H9 (cell line): ENCODE data around the gene ADSS1. TPM values are rescaled to one million over a fixed set of nuclear protein-coding genes. Genes with fewer than 3 reads are reported as not detected.

Source experiments
- DNase-seq: peaks from one replicate; pipeline ENCODE4 v3.0.0-alpha.2; 2017
- H2AFZ ChIP-seq: one replicate; pipeline ENCODE4 v1.6.1; 2013; ENCODE audit warnings: mild to moderate bottlenecking, low read length, control low read depth, moderate library complexity
- H2AK5ac ChIP-seq: 2 replicates; pipeline ENCODE4 v1.6.1; 2013; ENCODE audit warnings: low read length, control low read depth, mixed read lengths; ENCODE audit not compliant: insufficient read length
- H2BK120ac ChIP-seq: one replicate; pipeline ENCODE4 v1.6.1; 2013; ENCODE audit warnings: low read depth, mild to moderate bottlenecking, low read length, control low read depth, inconsistent platforms; ENCODE audit not compliant: poor library complexity, severe bottlenecking
- H2BK12ac ChIP-seq: 2 replicates; pipeline ENCODE4 v1.6.1; 2013; ENCODE audit warnings: low read length, control low read depth, mixed read lengths, low read depth; ENCODE audit not compliant: insufficient read length
- H2BK15ac ChIP-seq: 2 replicates; pipeline ENCODE4 v1.6.1; 2013; ENCODE audit warnings: low read depth, low read length, control low read depth
- H2BK20ac ChIP-seq: one replicate; pipeline ENCODE4 v1.6.1; 2013; ENCODE audit warnings: low read depth, mild to moderate bottlenecking, low read length, control low read depth, inconsistent platforms; ENCODE audit not compliant: poor library complexity, severe bottlenecking
- H2BK5ac ChIP-seq: 2 replicates; pipeline ENCODE4 v1.6.1; 2013; ENCODE audit warnings: low read length, control low read depth, mixed read lengths; ENCODE audit not compliant: insufficient read length
- H3K14ac ChIP-seq: 2 replicates; pipeline ENCODE4 v1.6.1; 2013; ENCODE audit warnings: low read length, control low read depth; ENCODE audit not compliant: insufficient read depth
- H3K18ac ChIP-seq: 2 replicates; pipeline ENCODE4 v1.6.1; 2013; ENCODE audit warnings: low read depth, mild to moderate bottlenecking, mixed read lengths, low read length, control low read depth; ENCODE audit not compliant: insufficient read length
- H3K23ac ChIP-seq: 2 replicates; pipeline ENCODE4 v1.6.1; 2013; ENCODE audit warnings: low read length, control low read depth, mixed read lengths, low read depth; ENCODE audit not compliant: insufficient read length
- H3K23me2 ChIP-seq: 2 replicates; pipeline ENCODE4 v1.6.1; 2013; ENCODE audit warnings: low read depth, mild to moderate bottlenecking, mixed read lengths, low read length, control low read depth; ENCODE audit not compliant: insufficient read length, poor library complexity, severe bottlenecking
- H3K27ac ChIP-seq: 2 replicates; pipeline ENCODE4 v1.5.1; 2013; ENCODE audit warnings: low read length, control low read depth, mixed read lengths, low read depth; ENCODE audit not compliant: insufficient read length
- H3K27me3 ChIP-seq: 2 replicates; pipeline ENCODE4 v1.6.1; 2013; ENCODE audit warnings: low read length, control low read depth, inconsistent platforms; ENCODE audit not compliant: insufficient read depth
- H3K4ac ChIP-seq: 2 replicates; pipeline ENCODE4 v1.6.1; 2013; ENCODE audit warnings: low read depth, mild to moderate bottlenecking, control low read depth, inconsistent platforms, low read length, moderate library complexity
- H3K4me1 ChIP-seq: 2 replicates; pipeline ENCODE4 v1.6.1; 2013; ENCODE audit warnings: low read length, control low read depth, inconsistent platforms; ENCODE audit not compliant: insufficient read depth
- H3K4me2 ChIP-seq: 2 replicates; pipeline ENCODE4 v1.6.1; 2013; ENCODE audit warnings: low read length, control low read depth, mixed read lengths; ENCODE audit not compliant: insufficient read length, insufficient read depth
- H3K56ac ChIP-seq: 2 replicates; pipeline ENCODE4 v1.6.1; 2013; ENCODE audit warnings: low read depth, mild to moderate bottlenecking, mixed read lengths, low read length, control low read depth; ENCODE audit not compliant: insufficient read length
- H3K79me1 ChIP-seq: 2 replicates; pipeline ENCODE4 v1.6.1; 2013; ENCODE audit warnings: low read depth, mild to moderate bottlenecking, moderate library complexity, low read length, control low read depth, inconsistent platforms; ENCODE audit not compliant: insufficient read depth, poor library complexity, severe bottlenecking
- H3K79me2 ChIP-seq: 2 replicates; pipeline ENCODE4 v1.6.1; 2013; ENCODE audit warnings: low read length, control low read depth, inconsistent platforms; ENCODE audit not compliant: insufficient read depth
- H3K9ac ChIP-seq: 2 replicates; pipeline ENCODE4 v1.6.1; 2013; ENCODE audit warnings: low read length, control low read depth, mixed read lengths; ENCODE audit not compliant: insufficient read length; ENCODE audit errors: extremely low read depth
- H3K9me3 ChIP-seq: one replicate; pipeline ENCODE4 v1.6.1; 2013; ENCODE audit warnings: low read depth, low read length, inconsistent platforms; ENCODE audit not compliant: control insufficient read depth
- H3T11ph ChIP-seq: one replicate; pipeline ENCODE4 v1.6.1; 2013; ENCODE audit warnings: mild to moderate bottlenecking, low read length, control low read depth, inconsistent platforms
- H4K20me1 ChIP-seq: one replicate; pipeline ENCODE4 v1.6.1; 2013; ENCODE audit not compliant: control insufficient read depth, insufficient read length, insufficient read depth
- H4K5ac ChIP-seq: 2 replicates; pipeline ENCODE4 v1.6.1; 2013; ENCODE audit warnings: low read depth, mild to moderate bottlenecking, mixed read lengths, low read length, control low read depth; ENCODE audit not compliant: insufficient read length
- H4K8ac ChIP-seq: replicated peaks from 2 replicates; pipeline ENCODE4 v1.6.1; 2013; ENCODE audit warnings: low read length, control low read depth, mixed read lengths, low read depth; ENCODE audit not compliant: insufficient read length
- H4K91ac ChIP-seq: 2 replicates; pipeline ENCODE4 v1.6.1; 2013; ENCODE audit warnings: low read depth, mild to moderate bottlenecking, moderate library complexity, mixed read lengths, low read length, control low read depth; ENCODE audit not compliant: insufficient read length
- H3K27ac Mint-ChIP-seq, 3 experiments: 2 replicates in 2 of 3; 3 replicates in 1 of 3; pipeline ENCODE4 v1.8.0; 2020 to 2021; ENCODE audit warnings: mixed read lengths in 3 of 3, mild to moderate bottlenecking in 1 of 3, moderate library complexity in 1 of 3
- H3K27me3 Mint-ChIP-seq: 2 replicates; pipeline ENCODE4 v1.8.0; 2021; ENCODE audit warnings: low read depth, mild to moderate bottlenecking, moderate library complexity, mixed read lengths
- H3K36me3 Mint-ChIP-seq, 3 experiments: 2 replicates in 2 of 3; 3 replicates in 1 of 3; pipeline ENCODE4 v1.8.0; 2020 to 2021; ENCODE audit warnings: low read depth in 3 of 3, mixed read lengths in 3 of 3; ENCODE audit not compliant: insufficient read depth in 1 of 3
- H3K4me1 Mint-ChIP-seq, 2 experiments: 2 replicates each; pipeline ENCODE4 v1.8.0; 2020; ENCODE audit warnings: mixed read lengths in 2 of 2
- H3K4me3 Mint-ChIP-seq, 2 experiments: 2 replicates in 1 of 2; 3 replicates in 1 of 2; pipeline ENCODE4 v1.8.0; 2020 to 2021; ENCODE audit warnings: mild to moderate bottlenecking in 2 of 2, mixed read lengths in 2 of 2, moderate library complexity in 1 of 2
- H3K9me3 Mint-ChIP-seq, 2 experiments: 2 replicates in 1 of 2; 3 replicates in 1 of 2; pipeline ENCODE4 v1.8.0; 2020; ENCODE audit warnings: mild to moderate bottlenecking in 2 of 2, mixed read lengths in 2 of 2, moderate library complexity in 1 of 2
- CTCF ChIP-seq: fragments of 200-600 bp; sonication (generic); conservative IDR thresholded peaks from 3 replicates; pipeline ENCODE4 v1.8.0; 2021; ENCODE audit warnings: antibody characterized with exemption, mild to moderate bottlenecking
- WGBS: extraction: QIAGEN DNeasy Blood & Tissue Kit; methylation state at CpG from one replicate; pipeline ENCODE4 v1.1.7; 2013; ENCODE audit warnings: missing lambda C conversion rate, low lambda C conversion rate, mixed read lengths; ENCODE audit not compliant: insufficient read length; ENCODE audit errors: extremely low coverage; 5-methylcytosine and 5-hydroxymethylcytosine counted together
- total RNA-seq: library from RNA; stranded (reverse); gene quantifications from 2 replicates; pipeline ENCODE4 v1.2.1, GENCODE V29; 2021

Gene ADSS1
- total RNA-seq, 1 experiment from 2014 or later, result 8.5 TPM

DNA sequence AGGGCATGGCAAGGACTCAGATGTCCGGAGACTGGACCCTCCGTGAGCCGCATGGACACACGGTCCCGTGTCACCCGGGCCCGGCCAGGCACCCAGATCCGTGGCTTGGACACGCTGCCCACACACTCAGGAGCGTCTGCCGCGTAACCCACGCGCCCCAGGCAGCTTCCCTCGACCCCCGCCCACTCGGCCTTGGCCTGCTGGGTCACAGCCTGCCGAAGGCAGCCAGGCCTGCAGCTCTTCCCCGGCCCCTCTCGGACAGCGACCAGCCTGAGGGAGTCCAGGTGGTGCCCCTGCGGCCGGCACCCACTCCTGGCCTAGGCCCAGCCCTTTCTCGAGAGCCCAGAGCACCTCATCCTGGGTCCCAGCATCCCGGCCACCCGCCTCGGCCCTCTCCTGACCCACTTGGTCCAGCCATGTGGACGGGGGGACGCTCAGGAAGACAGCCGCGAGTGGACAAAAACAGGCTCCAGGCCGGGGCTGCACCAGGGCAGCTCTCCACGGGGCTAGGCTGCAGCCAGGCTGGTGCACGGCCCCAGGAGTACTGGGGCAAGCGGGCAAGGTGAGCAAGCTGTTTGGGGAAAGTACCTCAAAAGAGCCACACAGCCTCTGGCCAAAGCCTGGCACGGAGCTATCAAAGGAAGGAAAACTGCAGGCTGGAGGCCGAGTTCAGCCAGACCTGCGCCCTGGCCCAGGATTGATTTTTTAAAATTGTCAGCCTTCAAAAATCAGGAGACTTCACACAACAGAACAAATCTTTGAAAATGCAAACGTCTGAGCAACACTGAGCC, 65.0 kb downstream of the ADSS1 start:
- no peak overlapping the region for H2BK20ac ChIP-seq
- no peak for DNase-seq

More for the DNA sequence above, 65.0 kb downstream of the ADSS1 start:
- no peak overlapping the region for H3K18ac ChIP-seq
- H3K4me1 Mint-ChIP-seq, result peaks cover 7 to 16% of the 10 kb centered on the region in 2 experiments
- H3K9ac ChIP-seq, result no peak overlapping the region
- no peak overlapping the region for H2BK120ac ChIP-seq
- H3K4ac ChIP-seq, result no peak overlapping the region
- WGBS, result no CpG with 5 or more reads among the region's 39 CpGs
- H3K9me3 ChIP-seq, result no peaks in the 10 kb centered on the region
- H2BK12ac ChIP-seq, result no peak overlapping the region
- no peak overlapping the region for H2BK15ac ChIP-seq
- H3K27me3 Mint-ChIP-seq, result no peaks in the 10 kb centered on the region
- TF ChIP-seq CTCF, result no peak
- H3K27ac Mint-ChIP-seq, result no peak overlapping the region
- no peak overlapping the region for H2AFZ ChIP-seq
- H2BK5ac ChIP-seq, result no peak overlapping the region
- peaks cover 4 to 19% (median 16%) of the 10 kb centered on the region in 3 experiments; a peak in 6 of 7 replicates for H3K36me3 Mint-ChIP-seq
- no peaks in the 10 kb centered on the region; the same call in 1 of the 2 replicates for H3K79me2 ChIP-seq
- H4K91ac ChIP-seq, result no peak overlapping the region
- H2AK5ac ChIP-seq, result no peak overlapping the region
- no peaks in the 10 kb centered on the region for H3K23me2 ChIP-seq
- H4K5ac ChIP-seq, result no peak overlapping the region
- H3K4me2 ChIP-seq, result no peak overlapping the region
- no peaks in the 10 kb centered on the region for H3K4me1 ChIP-seq
- no peak overlapping the region for H3K14ac ChIP-seq
- no peak overlapping the region for H3K56ac ChIP-seq
- no peak overlapping the region for H3K4me3 Mint-ChIP-seq
- no peak overlapping the region for H3T11ph ChIP-seq
- H3K23ac ChIP-seq, result no peak overlapping the region
- H3K9me3 Mint-ChIP-seq, result no peaks in the 10 kb centered on the region
- H4K8ac ChIP-seq, result no peak overlapping the region
- no peak overlapping the region for H3K27ac ChIP-seq
- H4K20me1 ChIP-seq, result no peaks in the 10 kb centered on the region
- H3K79me1 ChIP-seq, result peaks cover 3% of the 10 kb centered on the region
- H3K27me3 ChIP-seq, result no peaks in the 10 kb centered on the region
